ENCODE results near the gene CCNYL1.

DNA sequence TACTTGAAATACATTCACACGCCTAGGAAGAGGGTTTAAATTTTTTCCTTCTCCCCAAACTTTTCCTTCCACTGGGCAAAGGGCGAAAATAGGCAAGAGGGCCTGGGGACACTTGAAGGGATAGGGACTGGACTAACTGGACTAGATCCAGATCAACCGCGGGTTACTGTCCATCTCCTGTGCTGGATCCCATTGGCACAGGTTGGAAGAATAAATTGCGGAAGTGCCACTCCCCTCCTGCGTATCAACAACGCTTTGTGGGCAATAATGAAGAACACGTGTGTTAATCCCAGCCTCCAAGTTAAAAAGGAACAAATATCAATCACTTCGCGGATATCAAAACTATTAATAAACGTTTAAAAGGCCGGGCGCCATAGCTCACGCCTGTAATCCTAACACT is 60.0 kb downstream of the CCNYL1 start:
- TF ChIP-seq, protein P1, sequence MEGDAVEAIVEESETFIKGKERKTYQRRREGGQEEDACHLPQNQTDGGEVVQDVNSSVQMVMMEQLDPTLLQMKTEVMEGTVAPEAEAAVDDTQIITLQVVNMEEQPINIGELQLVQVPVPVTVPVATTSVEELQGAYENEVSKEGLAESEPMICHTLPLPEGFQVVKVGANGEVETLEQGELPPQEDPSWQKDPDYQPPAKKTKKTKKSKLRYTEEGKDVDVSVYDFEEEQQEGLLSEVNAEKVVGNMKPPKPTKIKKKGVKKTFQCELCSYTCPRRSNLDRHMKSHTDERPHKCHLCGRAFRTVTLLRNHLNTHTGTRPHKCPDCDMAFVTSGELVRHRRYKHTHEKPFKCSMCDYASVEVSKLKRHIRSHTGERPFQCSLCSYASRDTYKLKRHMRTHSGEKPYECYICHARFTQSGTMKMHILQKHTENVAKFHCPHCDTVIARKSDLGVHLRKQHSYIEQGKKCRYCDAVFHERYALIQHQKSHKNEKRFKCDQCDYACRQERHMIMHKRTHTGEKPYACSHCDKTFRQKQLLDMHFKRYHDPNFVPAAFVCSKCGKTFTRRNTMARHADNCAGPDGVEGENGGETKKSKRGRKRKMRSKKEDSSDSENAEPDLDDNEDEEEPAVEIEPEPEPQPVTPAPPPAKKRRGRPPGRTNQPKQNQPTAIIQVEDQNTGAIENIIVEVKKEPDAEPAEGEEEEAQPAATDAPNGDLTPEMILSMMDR (conservative IDR thresholded peaks at IDR 0.05; ENCODE audit: low read length) = no peak
- no peak for TF ChIP-seq EZH2phosphoT487 (IDR thresholded peaks at IDR 0.05; ENCODE audit: borderline replicate concordance, low read depth, low read length)
